Endodermal cell (in vitro differentiated cells): ENCODE measurements around the gene KCTD1. TPM values are rescaled to one million over a fixed set of nuclear protein-coding genes. Genes with fewer than 3 reads are reported as not detected.
A peak's percentile ranks its signal among the peaks of the same experiment; 100 is the strongest.

Experiments used
- DNase-seq: peaks from one replicate; pipeline ENCODE4 v3.0.0-alpha.2; 2017
- H3K27ac ChIP-seq: 2 replicates; pipeline ENCODE4 v1.5.1; 2013; ENCODE audit warnings: mild to moderate bottlenecking, low read depth, low read length, moderate library complexity
- H3K27me3 ChIP-seq: 2 replicates; pipeline ENCODE4 v1.6.1; 2013; ENCODE audit warnings: mild to moderate bottlenecking, low read length, moderate library complexity; ENCODE audit not compliant: insufficient read depth, control insufficient read depth, poor library complexity, severe bottlenecking
- H3K36me3 ChIP-seq: 2 replicates; pipeline ENCODE4 v1.7.0; 2013; ENCODE audit warnings: mild to moderate bottlenecking, low read length, moderate library complexity; ENCODE audit not compliant: control insufficient read depth, insufficient read depth
- H3K4me1 ChIP-seq: one replicate; pipeline ENCODE4 v1.7.0; 2013; ENCODE audit warnings: low read length; ENCODE audit not compliant: control insufficient read depth, insufficient read depth
- H3K4me3 ChIP-seq: 2 replicates; pipeline ENCODE4 v1.5.1; 2013; ENCODE audit warnings: mild to moderate bottlenecking, low read length, moderate library complexity
- H3K9ac ChIP-seq: 2 replicates; pipeline ENCODE4 v1.6.1; 2013; ENCODE audit warnings: mild to moderate bottlenecking, low read length, moderate library complexity; ENCODE audit not compliant: poor library complexity, severe bottlenecking; ENCODE audit errors: extremely low read depth
- H3K9me3 ChIP-seq: 2 replicates; pipeline ENCODE4 v1.6.1; 2013; ENCODE audit warnings: mild to moderate bottlenecking, low read length, moderate library complexity; ENCODE audit not compliant: control insufficient read depth
- H3K27ac Mint-ChIP-seq: 2 replicates; pipeline ENCODE4 v1.8.0; 2020; ENCODE audit warnings: mixed read lengths
- H3K27me3 Mint-ChIP-seq: 2 replicates; pipeline ENCODE4 v1.8.0; 2021; ENCODE audit warnings: mild to moderate bottlenecking, mixed read lengths; ENCODE audit not compliant: insufficient read depth
- H3K36me3 Mint-ChIP-seq: 2 replicates; pipeline ENCODE4 v1.8.0; 2020; ENCODE audit warnings: low read depth, mixed read lengths
- H3K4me1 Mint-ChIP-seq: 2 replicates; pipeline ENCODE4 v1.8.0; 2020; ENCODE audit warnings: mixed read lengths
- H3K4me3 Mint-ChIP-seq: 2 replicates; pipeline ENCODE4 v1.8.0; 2020; ENCODE audit warnings: mild to moderate bottlenecking, moderate library complexity, mixed read lengths
- H3K9me3 Mint-ChIP-seq: 2 replicates; pipeline ENCODE4 v1.8.0; 2020; ENCODE audit warnings: mild to moderate bottlenecking, mixed read lengths
- CTCF ChIP-seq: fragments of 200-600 bp; sonication (generic); conservative IDR thresholded peaks from 2 replicates; pipeline ENCODE4 v1.5.0; 2021; ENCODE audit warnings: antibody characterized with exemption, mild to moderate bottlenecking
- WGBS, 2 experiments: methylation state at CpG; one replicate each; pipeline versions ENCODE4 v1.1.5 to v1.1.7; 2013; ENCODE audit warnings: missing lambda C conversion rate in 2 of 2, mixed read lengths in 1 of 2; ENCODE audit not compliant: insufficient coverage in 1 of 2, insufficient read length in 1 of 2; 5-methylcytosine and 5-hydroxymethylcytosine counted together
- microRNA-seq: library from miRNA; unstranded; fragments of <30 nt; microRNA quantifications from one replicate; pipeline ENCODE4 v1.2.0, GENCODE V29; 2020; ENCODE audit warnings: borderline microRNAs expressed
- total RNA-seq, 2 donors: library from RNA; stranded (reverse); fragmentation: NEBNext Ultra II Directional in 1 of 2; extraction: Animal tissue kit (Norgen Biotek cat#: 25700) in 1 of 2; gene quantifications; 2 replicates in 1 of 2; 3 replicates in 1 of 2; pipeline ENCODE4 v1.2.1, GENCODE V29; 2021

Gene KCTD1
- total RNA-seq, 2 donors from 2014 or later: 6.8 to 7.3 TPM

GRCh38 chr18:26406324-26406723, 142.0 kb downstream of the KCTD1 start:
- H3K9me3 ChIP-seq: no peaks in the 10 kb centered on the region
- peaks cover 3% of the 10 kb centered on the region for H3K4me1 Mint-ChIP-seq
- H3K36me3 ChIP-seq: no peaks in the 10 kb centered on the region
- H3K9me3 Mint-ChIP-seq: no peaks in the 10 kb centered on the region
- DNase-seq: no peak
- 93 to 100% methylated on average over 2 to 12 of the region's 12 CpGs for WGBS, 2 experiments
- H3K4me1 ChIP-seq: no peaks in the 10 kb centered on the region
- H3K9ac ChIP-seq: no peak overlapping the region
- no peaks in the 10 kb centered on the region for H3K36me3 Mint-ChIP-seq
- no peaks in the 10 kb centered on the region for H3K27me3 Mint-ChIP-seq
- TF ChIP-seq CTCF: no peak
- no peak overlapping the region for H3K27ac Mint-ChIP-seq
- no peaks in the 10 kb centered on the region for H3K27me3 ChIP-seq
- H3K4me3 ChIP-seq: no peak overlapping the region
- H3K4me3 Mint-ChIP-seq: no peak overlapping the region
- no peak overlapping the region for H3K27ac ChIP-seq

DNA sequence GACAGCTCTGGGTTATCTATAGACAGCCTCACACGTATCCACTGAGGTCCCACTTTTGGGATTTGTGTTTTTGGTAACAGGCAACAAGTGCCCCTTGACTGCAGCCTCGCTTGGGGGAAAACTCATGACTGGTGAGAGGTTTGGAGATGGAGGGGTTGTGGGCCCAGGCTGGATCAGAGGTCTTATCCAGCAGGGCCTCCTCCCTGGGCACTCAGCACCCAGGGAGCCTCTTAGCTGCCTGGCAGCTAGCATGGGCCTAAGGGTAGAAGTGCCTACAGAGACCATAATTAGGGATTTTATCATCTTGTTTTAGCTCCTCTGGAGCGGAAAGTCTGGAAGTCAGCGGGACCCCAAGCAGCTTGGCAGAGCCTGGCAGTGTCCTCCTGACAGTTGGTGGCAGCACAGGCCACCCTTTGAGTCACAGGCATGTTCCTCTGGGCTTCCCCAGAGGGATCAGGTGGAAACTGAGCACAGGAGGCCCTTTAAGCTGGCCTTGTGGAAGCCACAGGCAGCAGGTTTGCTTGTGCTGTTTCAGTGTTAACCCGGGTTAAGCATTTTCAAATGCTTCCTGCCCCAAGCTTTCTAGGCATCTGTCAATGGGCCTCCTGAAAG, 143.1 kb downstream of the KCTD1 start:
- TF ChIP-seq CTCF: peak; percentile 65
- H3K27ac ChIP-seq: no peak overlapping the region
- no peak overlapping the region for H3K4me3 ChIP-seq
- H3K27me3 ChIP-seq: no peaks in the 10 kb centered on the region
- no peaks in the 10 kb centered on the region for H3K4me1 ChIP-seq
- no peaks in the 10 kb centered on the region for H3K36me3 ChIP-seq
- H3K9ac ChIP-seq: no peak overlapping the region
- Mint-ChIP-seq H3K4me1 (peaks cover 3% of the 10 kb centered on the region), H3K27ac (no peak overlapping the region), H3K27me3 (no peaks in the 10 kb centered on the region), H3K4me3 (no peak overlapping the region), H3K9me3 (no peaks in the 10 kb centered on the region), H3K36me3 (no peaks in the 10 kb centered on the region)
- H3K9me3 ChIP-seq: no peaks in the 10 kb centered on the region
- WGBS, 2 experiments: 69 to 74% methylated on average over 3 to 5 of the region's 5 CpGs
- peak; percentile 74 for DNase-seq

Small RNA genes lying within 50 kb of the gene (microRNA-seq; reads per million reads assigned to microRNA genes)
- gene MIR8057: not detected
